Measurements from ENCODE around the gene UNK. TPM values are rescaled to one million over a fixed set of nuclear protein-coding genes. Genes with fewer than 3 reads are reported as not detected.
A peak's percentile ranks its signal among the peaks of the same experiment; 100 is the strongest.

The UNK gene
- total and polyA plus RNA-seq, 2 donors from 2014 or later: 12.0 to 35.5 TPM

DNA sequence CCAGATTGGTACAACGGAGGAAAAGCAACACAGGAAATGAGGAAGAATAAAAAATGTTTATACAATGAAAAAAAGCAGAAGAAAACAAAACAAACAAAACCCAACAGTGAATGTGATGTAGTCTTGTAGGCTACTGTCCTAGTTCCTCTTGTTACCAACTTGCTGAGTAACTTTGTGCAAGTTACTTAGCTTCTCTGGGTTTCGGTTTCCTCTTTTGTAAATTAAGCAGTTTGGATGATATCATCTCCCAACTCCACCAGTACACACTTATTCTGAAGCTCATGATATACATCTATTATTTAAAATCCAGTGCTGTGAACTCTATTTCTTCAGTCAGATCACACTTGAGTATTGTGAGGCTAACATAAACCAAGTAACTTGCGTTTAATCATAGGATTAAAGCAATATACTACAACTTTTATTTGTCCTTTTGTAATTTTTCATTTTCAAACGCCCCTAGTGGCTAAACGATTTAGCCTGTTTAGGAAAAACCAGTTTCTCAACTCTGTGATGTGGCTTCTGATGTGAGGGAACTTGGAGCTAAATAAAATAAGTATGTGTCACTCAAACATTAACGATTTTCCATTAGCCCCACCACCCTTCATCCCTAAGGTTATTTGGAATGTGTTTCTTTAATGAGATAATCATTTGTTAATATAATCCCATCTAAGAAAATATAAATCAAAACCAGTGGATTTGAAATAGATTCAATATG, 1.4 kb upstream of the UNK start:
- Histone ChIP-seq H3K27me3 (ENCODE audit: control insufficient read depth, insufficient read depth, low read length) (no peaks in the 10 kb centered on the region), H3K27ac (ENCODE audit: low read depth in 2 of 2, low read length in 2 of 2) (peak overlapping the region; percentile 100), H3K9ac (ENCODE audit: low read length in 3 of 3) (peak overlapping the region; percentile 6 to 99 (median 40)), H3K36me3 (ENCODE audit: control insufficient read depth in 2 of 3, insufficient read depth in 3 of 3, low read length in 3 of 3) (peaks cover 3 to 7% (median 5%) of the 10 kb centered on the region in 3 donors), H3K4me1 (ENCODE audit: control insufficient read depth in 2 of 3, insufficient read depth in 2 of 3, low read depth in 1 of 3, low read length in 3 of 3) (peaks cover 13 to 20% (median 14%) of the 10 kb centered on the region in 3 donors), H3K4me3 (ENCODE audit: low read length in 3 of 3) (peak overlapping the region in 2 of 3 donors; percentile 4 to 25), H3K9me3 (ENCODE audit: control insufficient read depth in 2 of 3, insufficient read depth in 1 of 3, low read length in 3 of 3) (peaks cover 0 to 2% (median 0%) of the 10 kb centered on the region in 3 donors)
- intact Hi-C loops (cut with DNase I): no loop called here
- no peak for FAIRE-seq
- peak in 2 of 5 donors; percentile 90 to 91 for DNase-seq
- TF ChIP-seq, protein P1, sequence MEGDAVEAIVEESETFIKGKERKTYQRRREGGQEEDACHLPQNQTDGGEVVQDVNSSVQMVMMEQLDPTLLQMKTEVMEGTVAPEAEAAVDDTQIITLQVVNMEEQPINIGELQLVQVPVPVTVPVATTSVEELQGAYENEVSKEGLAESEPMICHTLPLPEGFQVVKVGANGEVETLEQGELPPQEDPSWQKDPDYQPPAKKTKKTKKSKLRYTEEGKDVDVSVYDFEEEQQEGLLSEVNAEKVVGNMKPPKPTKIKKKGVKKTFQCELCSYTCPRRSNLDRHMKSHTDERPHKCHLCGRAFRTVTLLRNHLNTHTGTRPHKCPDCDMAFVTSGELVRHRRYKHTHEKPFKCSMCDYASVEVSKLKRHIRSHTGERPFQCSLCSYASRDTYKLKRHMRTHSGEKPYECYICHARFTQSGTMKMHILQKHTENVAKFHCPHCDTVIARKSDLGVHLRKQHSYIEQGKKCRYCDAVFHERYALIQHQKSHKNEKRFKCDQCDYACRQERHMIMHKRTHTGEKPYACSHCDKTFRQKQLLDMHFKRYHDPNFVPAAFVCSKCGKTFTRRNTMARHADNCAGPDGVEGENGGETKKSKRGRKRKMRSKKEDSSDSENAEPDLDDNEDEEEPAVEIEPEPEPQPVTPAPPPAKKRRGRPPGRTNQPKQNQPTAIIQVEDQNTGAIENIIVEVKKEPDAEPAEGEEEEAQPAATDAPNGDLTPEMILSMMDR (IDR thresholded peaks at IDR 0.05; ENCODE audit: borderline replicate concordance, extremely low read depth, insufficient read depth): peak; percentile 65

GRCh38 chr17:75783803-75784472, 668 bp upstream of the UNK start:
- peak overlapping the region; percentile 17 to 99 (median 43) for H3K9ac ChIP-seq (ENCODE audit: low read length in 3 of 3)
- FAIRE-seq (no peak), DNase-seq (peak in 3 of 5 donors; percentile 70 to 83 (median 83))
- peaks cover 0 to 2% (median 0%) of the 10 kb centered on the region in 3 donors for H3K9me3 ChIP-seq (ENCODE audit: control insufficient read depth in 2 of 3, insufficient read depth in 1 of 3, low read length in 3 of 3)
- TF ChIP-seq, protein P1 (IDR thresholded peaks at IDR 0.05; ENCODE audit: borderline replicate concordance, extremely low read depth, insufficient read depth): no peak
- H3K27me3 ChIP-seq (ENCODE audit: control insufficient read depth, insufficient read depth, low read length): no peaks in the 10 kb centered on the region
- H3K4me1 ChIP-seq (ENCODE audit: control insufficient read depth in 2 of 3, insufficient read depth in 2 of 3, low read depth in 1 of 3, low read length in 3 of 3): peaks cover 13 to 20% (median 14%) of the 10 kb centered on the region in 3 donors
- intact Hi-C loops (cut with DNase I): no loop called here
- H3K27ac ChIP-seq (ENCODE audit: low read depth in 2 of 2, low read length in 2 of 2): peak overlapping the region; percentile 100
- no peaks in the 10 kb centered on the region for H3K36me3 ChIP-seq (ENCODE audit: control insufficient read depth in 2 of 3, insufficient read depth in 3 of 3, low read length in 3 of 3)
- H3K4me3 ChIP-seq (ENCODE audit: low read length in 3 of 3): peak overlapping the region; percentile 52 to 86 (median 63)

GRCh38 chr17:75785016-75785890, 647 bp downstream of the UNK start:
- intact Hi-C loops (cut with DNase I): no loop called here
- FAIRE-seq: no peak

More at GRCh38 chr17:75785016-75785890, 647 bp downstream of the UNK start:
- TF ChIP-seq, protein P1 (IDR thresholded peaks at IDR 0.05; ENCODE audit: borderline replicate concordance, extremely low read depth, insufficient read depth): no peak
- Histone ChIP-seq H3K36me3 (ENCODE audit: control insufficient read depth in 2 of 3, insufficient read depth in 3 of 3, low read length in 3 of 3) (no peaks in the 10 kb centered on the region), H3K4me1 (ENCODE audit: control insufficient read depth in 2 of 3, insufficient read depth in 2 of 3, low read depth in 1 of 3, low read length in 3 of 3) (peaks cover 13 to 20% (median 14%) of the 10 kb centered on the region in 3 donors), H3K27me3 (ENCODE audit: control insufficient read depth, insufficient read depth, low read length) (no peaks in the 10 kb centered on the region), H3K9ac (ENCODE audit: low read length in 3 of 3) (peak overlapping the region; percentile 90 to 99 (median 99)), H3K27ac (ENCODE audit: low read depth in 2 of 2, low read length in 2 of 2) (peak overlapping the region; percentile 100), H3K9me3 (ENCODE audit: control insufficient read depth in 2 of 3, insufficient read depth in 1 of 3, low read length in 3 of 3) (peaks cover 0 to 2% (median 0%) of the 10 kb centered on the region in 3 donors), H3K4me3 (ENCODE audit: low read length in 3 of 3) (peak overlapping the region; percentile 84 to 90 (median 86))
- peak; percentile 94 to 98 (median 97) for DNase-seq

Data from kidney (tissue), 14 donors.